Measurements from ENCODE around the gene SLC6A17. TPM values are rescaled to one million over a fixed set of nuclear protein-coding genes. Genes with fewer than 3 reads are reported as not detected.

The SLC6A17 gene
- total and polyA plus RNA-seq, 2 donors (not counting 3 experiments of a cell fraction or from before 2014, with no cell fraction given) = 0.03 TPM; not detected in 1

- Histone ChIP-seq H3K27ac (ENCODE audit: insufficient read depth, low read depth, low read length) (no peak overlapping the region), H3K9me3 (replicated peaks; ENCODE audit: control insufficient read depth, insufficient read depth, low read length) (no peaks in the 10 kb centered on the region), H3K4me3 (replicated peaks in 1 of 3; ENCODE audit: insufficient read depth in 1 of 3, low read depth in 1 of 3, low read length in 3 of 3) (no peak overlapping the region), H3K79me2 (ENCODE audit: control insufficient read depth, insufficient read depth, low read length) (no peaks in the 10 kb centered on the region), H3K4me1 (ENCODE audit: control insufficient read depth, extremely low read depth, insufficient read depth, low read length) (no peaks in the 10 kb centered on the region), H4K20me1 (replicated peaks; ENCODE audit: control insufficient read depth, extremely low read depth, insufficient read depth, low read length) (no peaks in the 10 kb centered on the region), H3K4me2 (ENCODE audit: insufficient read depth, low read length) (no peak overlapping the region), H3K9me1 (replicated peaks; ENCODE audit: control insufficient read depth, extremely low read depth, insufficient read depth, low read length) (no peaks in the 10 kb centered on the region), H3K36me3 (ENCODE audit: control insufficient read depth in 2 of 2, extremely low read depth in 1 of 2, insufficient read depth in 2 of 2, low read length in 2 of 2) (no peaks in the 10 kb centered on the region), H3K9ac (replicated peaks; ENCODE audit: extremely low read depth, insufficient read depth, low read length) (no peak overlapping the region), H2AFZ (ENCODE audit: low read depth, low read length) (no peak overlapping the region), H3K27me3 (ENCODE audit: control insufficient read depth in 2 of 2, insufficient read depth in 2 of 2, low read length in 2 of 2) (peaks cover 8 to 24% of the 10 kb centered on the region in 2 experiments)
- no peak for DNase-seq (ENCODE audit: low read depth, low spot score)
- no peak for FAIRE-seq
- dilution Hi-C loops (cut with MboI; ENCODE audit: extremely low pct_ligation_motif_present, low sequenced_read_pairs) = no loop called here
- POLR2A ChIA-PET = no interaction called here
- intact Hi-C loops (cut with micrococcal nuclease) = no loop called here
- no peak for TF ChIP-seq POLR2A (IDR thresholded peaks at IDR 0.05; ENCODE audit: low read depth, low read length)
- TF ChIP-seq EZH2 (IDR thresholded peaks at IDR 0.05; ENCODE audit: borderline replicate concordance, low read depth, low read length, severe bottlenecking) = no peak
- TF ChIP-seq JUN (IDR thresholded peaks at IDR 0.05; ENCODE audit: borderline replicate concordance, insufficient read depth, insufficient read length, low read depth) = no peak
- TF ChIP-seq MAX (IDR thresholded peaks at IDR 0.05; ENCODE audit: insufficient read depth, insufficient read length) = no peak
- TF ChIP-seq CTCF (IDR thresholded peaks at IDR 0.05; ENCODE audit: extremely low read depth in 1 of 2, insufficient read depth in 1 of 2, low read depth in 1 of 2, low read length in 2 of 2) = no peak
- no peak for TF ChIP-seq GATA2 (IDR thresholded peaks at IDR 0.05; ENCODE audit: insufficient read depth, insufficient read length, low read depth, low read length)
- no peak for TF ChIP-seq MYC (IDR thresholded peaks at IDR 0.05; ENCODE audit: low read depth, low read length)
- BruUV-seq (replicated peaks) = no TSS peak
- CTCF ChIA-PET = interaction anchor here (1.2 kb wide), 1 partner anchor 53 kb away, joined by 3 read pairs; no protein-coding TSS in a partner anchor
These were observed 5.9 kb upstream of the SLC6A17 start for GRCh38 chr1:110144366-110144765.
